ENCODE data around the gene SEPHS2.
"Not testable (repeated sequence)": the region's sequence is repeated elsewhere in the genome, so short reads cannot be mapped to it uniquely, and the experiment has no call there.

SEPHS2 gene

GRCh38 chr16:30445408-30446202 is at the start of gene SEPHS2:
Gene SEPHS2 (minus strand): TSS chr16:30445874. CDS start chr16:30445727, 147 bp downstream.
- peak; percentile 96 for DNase-seq (ENCODE audit: low spot score)

GRCh38 chr16:30494709-30495108 is 49.0 kb upstream of the SEPHS2 start:
- DNase-seq (ENCODE audit: low spot score): no peak

- DNase-seq (ENCODE audit: low spot score): no peak
Measured at GRCh38 chr16:30493941-30494488, 48.3 kb upstream of the SEPHS2 start.

GRCh38 chr16:30491744-30492308 is 46.2 kb upstream of the SEPHS2 start:
- no peak for DNase-seq (ENCODE audit: low spot score)

- DNase-seq (ENCODE audit: low spot score): no peak
Measured at GRCh38 chr16:30491229-30491628, 45.6 kb upstream of the SEPHS2 start.

GRCh38 chr16:30490210-30490609 is 44.5 kb upstream of the SEPHS2 start:
- no peak for DNase-seq (ENCODE audit: low spot score)

GRCh38 chr16:30488764-30489605 is 43.3 kb upstream of the SEPHS2 start:
- DNase-seq (ENCODE audit: low spot score): no peak

- DNase-seq (ENCODE audit: low spot score): no peak
Measured at GRCh38 chr16:30485818-30486436, 40.3 kb upstream of the SEPHS2 start.

- DNase-seq (ENCODE audit: low spot score): no peak
Measured at GRCh38 chr16:30484887-30485286, 39.2 kb upstream of the SEPHS2 start.

GRCh38 chr16:30482366-30482765 is 36.7 kb upstream of the SEPHS2 start:
- peak; percentile 52 for DNase-seq (ENCODE audit: low spot score)

- DNase-seq (ENCODE audit: low spot score): no peak
Measured at GRCh38 chr16:30481381-30481780, 35.7 kb upstream of the SEPHS2 start.

- DNase-seq (ENCODE audit: low spot score): no peak
Measured at GRCh38 chr16:30478766-30479478, 33.2 kb upstream of the SEPHS2 start.

GRCh38 chr16:30477773-30478172 is 32.1 kb upstream of the SEPHS2 start:
- not testable (repeated sequence) for DNase-seq (ENCODE audit: low spot score)

GRCh38 chr16:30476991-30477390 is 31.3 kb upstream of the SEPHS2 start:
- DNase-seq (ENCODE audit: low spot score): no peak

GRCh38 chr16:30474684-30475083 is 29.0 kb upstream of the SEPHS2 start:
- no peak for DNase-seq (ENCODE audit: low spot score)

- DNase-seq (ENCODE audit: low spot score): no peak
Measured at GRCh38 chr16:30474074-30474452, 28.4 kb upstream of the SEPHS2 start.

GRCh38 chr16:30473231-30474073 is 27.8 kb upstream of the SEPHS2 start:
- DNase-seq (ENCODE audit: low spot score): no peak

- DNase-seq (ENCODE audit: low spot score): no peak
Measured at GRCh38 chr16:30472328-30472942, 26.8 kb upstream of the SEPHS2 start, which contains the start of gene ITGAL. Gene ITGAL (plus strand): TSS chr16:30472742. CDS start chr16:30472838, 96 bp downstream.

GRCh38 chr16:30470632-30470995 is 24.9 kb upstream of the SEPHS2 start:
- no peak for DNase-seq (ENCODE audit: low spot score)

GRCh38 chr16:30470170-30470512 is 24.5 kb upstream of the SEPHS2 start:
- no peak for DNase-seq (ENCODE audit: low spot score)
